Activated naive CD4-positive, alpha-beta T cell treated with anti-CD3 and anti-CD28 coated beads, Interleukin-2, amount 50 U/mL, for 72 hours (primary cell): Measurements from ENCODE around the gene ESRP2. TPM values are rescaled to one million over a fixed set of nuclear protein-coding genes. Genes with fewer than 3 reads are reported as not detected.
A peak's percentile ranks its signal among the peaks of the same experiment; 100 is the strongest.

Experiments used
- ATAC-seq, 2 donors: fragments of 150-1000 bp; cut with Tn5 transposase; 2 replicates each; pipeline ENCODE4 v1.10.0; 2021; ENCODE audit warnings: mild to moderate bottlenecking in 2 of 2, moderate library complexity in 2 of 2
- DNase-seq, 2 donors: peaks; one replicate each; pipeline ENCODE4 v3.0.0; 2021 to 2022; ENCODE audit warnings: low spot score in 2 of 2
- H3K27ac Mint-ChIP-seq, 2 donors: one replicate each; pipeline ENCODE4 v1.8.0; 2022; ENCODE audit warnings: mild to moderate bottlenecking in 2 of 2, mixed read lengths in 2 of 2
- H3K36me3 Mint-ChIP-seq, 2 donors: one replicate each; pipeline ENCODE4 v1.8.0; 2022; ENCODE audit warnings: mixed read lengths in 2 of 2
- H3K9me3 Mint-ChIP-seq, 2 donors: one replicate each; pipeline ENCODE4 v1.8.0; 2022; ENCODE audit warnings: mixed read lengths in 2 of 2
- total RNA-seq, 2 donors: library from RNA; stranded (reverse); gene quantifications; one replicate each; pipeline ENCODE4 v1.2.3, GENCODE V29; 2022

Gene ESRP2
- total RNA-seq, 2 donors from 2014 or later: 0.43 to 0.48 TPM

DNA sequence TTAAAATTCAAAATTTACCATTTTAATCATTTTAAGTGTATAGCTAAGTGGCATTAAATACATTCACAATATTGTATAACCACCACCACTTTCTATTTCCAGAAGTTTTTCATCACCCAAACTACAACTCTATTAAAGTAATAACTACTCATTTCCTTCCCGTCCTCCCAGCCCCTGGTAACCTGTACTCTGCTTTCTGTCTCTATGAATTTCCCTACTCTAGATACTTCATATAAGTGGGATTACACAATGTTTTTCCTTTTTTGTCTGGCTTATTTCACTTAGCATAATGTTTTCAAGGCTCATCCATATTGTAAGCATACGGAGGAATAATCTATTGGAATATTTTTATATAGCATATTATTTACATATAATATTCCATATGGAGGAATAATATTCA is 29.7 kb downstream of the ESRP2 start:
- Mint-ChIP-seq H3K27ac (no peak overlapping the region), H3K36me3 (peaks cover 0 to 19% of the 10 kb centered on the region in 2 donors), H3K9me3 (no peaks in the 10 kb centered on the region)
- ATAC-seq (no peak), DNase-seq (no peak)

DNA sequence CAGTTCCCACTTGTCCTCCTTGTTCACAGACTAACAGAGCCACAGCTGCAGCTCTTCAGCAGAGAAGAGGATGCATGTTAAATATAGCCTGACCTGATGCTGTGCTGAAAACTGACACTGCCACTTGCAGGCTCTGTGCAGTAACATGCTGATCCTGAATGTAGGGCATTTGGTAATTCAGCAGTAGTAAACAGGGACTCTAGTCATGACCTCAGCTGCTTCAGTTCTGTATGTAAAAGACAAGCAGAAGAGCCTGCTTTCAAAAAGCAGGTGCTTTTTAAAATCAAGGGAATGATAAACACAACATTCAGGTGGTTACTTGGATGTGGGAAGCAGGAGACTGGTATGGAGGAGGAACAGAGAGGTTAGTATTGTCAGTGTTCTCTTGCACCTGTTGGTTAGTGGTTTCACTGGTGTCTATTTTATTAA is 33.8 kb downstream of the ESRP2 start:
- Mint-ChIP-seq H3K9me3 (no peaks in the 10 kb centered on the region), H3K27ac (peak overlapping the region in 1 of 2 donors; percentile 25), H3K36me3 (peaks cover 0 to 5% of the 10 kb centered on the region in 2 donors)
- no peak for DNase-seq
- ATAC-seq: no peak

DNA sequence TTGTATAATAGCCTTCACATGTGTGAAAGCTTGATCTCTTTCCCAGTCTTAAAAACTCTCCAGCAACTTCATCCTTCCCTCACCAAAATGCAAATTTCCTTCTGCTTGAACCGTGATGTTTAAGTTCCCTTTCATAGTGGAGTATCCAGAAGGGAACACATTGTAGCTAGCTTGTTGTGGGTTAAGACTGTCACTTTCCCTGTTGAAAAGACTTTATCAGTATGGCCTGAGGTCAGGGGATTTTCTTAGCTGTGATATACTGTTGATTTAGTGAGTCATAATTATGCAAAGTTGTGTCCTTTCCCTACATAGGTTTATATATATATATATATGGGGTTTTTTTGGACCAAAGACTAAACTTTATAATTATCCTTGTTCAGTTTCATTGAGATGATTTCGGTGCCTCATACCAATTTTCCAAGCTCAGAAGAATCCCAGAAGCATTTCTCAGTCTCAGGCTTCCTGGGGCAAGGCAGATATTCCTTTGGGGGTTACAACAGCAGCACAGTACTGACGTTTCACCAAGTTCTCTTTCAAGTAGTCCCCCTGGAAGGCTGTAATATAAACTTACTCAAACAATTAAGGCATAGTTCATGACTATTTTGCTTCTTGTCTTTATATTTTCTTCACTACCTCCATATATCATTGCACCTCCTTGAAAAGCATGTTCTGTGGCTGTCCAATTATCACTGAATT is 35.7 kb downstream of the ESRP2 start:
- Mint-ChIP-seq H3K36me3 (peaks cover 0 to 5% of the 10 kb centered on the region in 2 donors), H3K27ac (peak overlapping the region; percentile 67 to 86), H3K9me3 (no peaks in the 10 kb centered on the region)
- ATAC-seq (peak; percentile 57 to 66), DNase-seq (no peak)

DNA sequence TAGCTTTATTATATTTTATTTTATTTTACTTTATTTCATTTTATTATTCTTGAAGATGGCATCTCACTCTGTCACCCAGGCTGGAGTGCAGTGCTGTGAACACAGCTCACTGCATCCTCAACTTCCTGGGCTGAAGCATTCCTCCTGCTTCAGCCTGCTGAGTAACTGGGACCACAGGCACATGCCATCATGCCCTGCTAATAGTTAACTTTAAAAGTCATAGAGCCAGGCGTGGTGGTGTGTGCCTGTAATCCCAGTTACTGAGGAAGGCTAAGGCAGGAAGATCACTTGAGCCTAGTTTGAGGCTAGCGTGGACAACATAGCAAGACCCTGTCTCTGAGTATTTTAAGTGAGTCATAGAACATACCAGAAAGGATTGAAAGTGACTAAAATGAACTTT is 38.7 kb downstream of the ESRP2 start:
- no peak overlapping the region for H3K27ac Mint-ChIP-seq
- no peak for DNase-seq
- ATAC-seq: no peak
- H3K9me3 Mint-ChIP-seq: no peaks in the 10 kb centered on the region
- H3K36me3 Mint-ChIP-seq: peaks cover 0 to 10% of the 10 kb centered on the region in 2 donors

DNA sequence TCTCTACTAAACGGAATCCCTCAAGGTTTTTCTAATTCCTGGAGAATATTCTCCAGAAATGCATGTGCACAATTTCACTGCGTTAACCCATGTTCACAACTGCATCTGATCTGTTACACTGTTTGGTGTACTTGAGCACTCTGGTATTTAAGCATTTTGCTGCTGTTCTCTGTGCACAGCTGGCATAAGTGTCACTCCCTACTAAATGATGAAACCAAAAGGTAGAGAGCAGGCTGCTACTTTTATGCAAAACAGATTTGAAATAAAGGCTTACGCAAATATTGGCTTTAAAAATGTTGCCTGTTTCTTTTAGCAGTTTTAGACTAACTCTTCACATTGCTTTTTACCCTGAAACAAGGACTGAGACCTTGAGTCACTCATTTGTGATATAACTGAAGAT is 41.7 kb downstream of the ESRP2 start:
- Mint-ChIP-seq H3K9me3 (no peaks in the 10 kb centered on the region), H3K27ac (peak overlapping the region; percentile 27 to 44), H3K36me3 (peaks cover 7 to 11% of the 10 kb centered on the region in 2 donors)
- ATAC-seq (no peak), DNase-seq (no peak)

DNA sequence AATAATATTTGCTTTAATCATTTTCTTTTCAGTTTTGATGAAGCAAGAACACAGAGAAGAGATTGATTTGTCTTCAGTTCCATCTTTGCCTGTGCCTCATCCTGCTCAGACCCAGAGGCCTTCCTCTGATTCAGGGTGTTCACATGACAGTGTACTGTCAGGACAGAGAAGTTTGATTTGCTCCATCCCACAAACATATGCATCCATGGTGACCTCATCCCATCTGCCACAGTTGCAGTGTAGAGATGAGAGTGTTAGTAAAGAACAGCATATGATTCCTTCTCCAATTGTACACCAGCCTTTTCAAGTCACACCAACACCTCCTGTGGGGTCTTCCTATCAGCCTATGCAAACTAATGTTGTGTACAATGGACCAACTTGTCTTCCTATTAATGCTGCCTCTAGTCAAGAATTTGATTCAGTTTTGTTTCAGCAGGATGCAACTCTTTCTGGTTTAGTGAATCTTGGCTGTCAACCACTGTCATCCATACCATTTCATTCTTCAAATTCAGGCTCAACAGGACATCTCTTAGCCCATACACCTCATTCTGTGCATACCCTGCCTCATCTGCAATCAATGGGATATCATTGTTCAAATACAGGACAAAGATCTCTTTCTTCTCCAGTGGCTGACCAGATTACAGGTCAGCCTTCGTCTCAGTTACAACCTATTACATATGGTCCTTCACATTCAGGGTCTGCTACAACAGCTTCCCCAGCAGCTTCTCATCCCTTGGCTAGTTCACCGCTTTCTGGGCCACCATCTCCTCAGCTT is 45.0 kb downstream of the ESRP2 start:
- Mint-ChIP-seq H3K36me3 (peaks cover 7 to 11% of the 10 kb centered on the region in 2 donors), H3K27ac (peak overlapping the region in 1 of 2 donors; percentile 53), H3K9me3 (no peaks in the 10 kb centered on the region)
- ATAC-seq (no peak), DNase-seq (no peak)

DNA sequence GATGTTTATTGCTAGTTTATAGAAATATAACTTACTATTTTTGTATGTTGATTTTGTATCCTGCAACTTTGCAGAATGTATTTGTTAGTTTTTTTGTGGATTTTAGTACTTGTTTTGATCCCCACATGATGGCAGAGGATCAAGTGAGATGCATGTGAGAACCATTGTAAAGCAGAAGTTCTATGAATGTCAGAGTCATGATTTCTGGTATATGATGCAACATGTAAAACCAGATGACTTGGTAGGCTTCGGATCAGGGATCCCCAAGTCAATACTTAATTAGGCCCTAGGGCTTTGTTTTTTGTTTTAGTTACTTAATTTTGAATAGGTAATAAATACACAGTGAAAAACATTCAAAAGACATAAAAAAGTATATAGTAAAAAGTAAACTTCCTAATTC is 45.8 kb downstream of the ESRP2 start:
- peaks cover 7 to 11% of the 10 kb centered on the region in 2 donors for H3K36me3 Mint-ChIP-seq
- no peaks in the 10 kb centered on the region for H3K9me3 Mint-ChIP-seq
- H3K27ac Mint-ChIP-seq: no peak overlapping the region
- DNase-seq (no peak), ATAC-seq (no peak)

DNA sequence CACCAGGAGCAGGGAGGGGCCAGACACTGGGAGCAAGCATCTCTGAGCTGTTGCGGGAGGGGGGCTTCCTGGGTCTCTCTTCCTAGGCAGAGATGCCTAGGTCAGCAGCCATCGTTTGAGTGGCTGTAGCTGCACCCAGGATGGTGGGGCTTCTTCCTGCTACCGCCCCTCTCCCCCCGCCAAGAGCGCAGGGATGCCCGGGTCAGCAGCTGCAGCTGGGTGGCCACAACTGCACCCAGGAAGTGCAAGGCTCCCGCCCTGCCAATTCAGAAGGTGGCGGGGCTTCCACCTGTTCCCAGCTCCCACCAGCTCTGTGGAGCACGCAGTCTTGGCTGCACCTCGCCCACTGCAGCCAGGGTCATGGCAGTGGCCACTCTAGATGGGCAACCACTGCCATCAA is 47.8 kb downstream of the ESRP2 start:
- ATAC-seq (no peak), DNase-seq (no peak)
- no peak overlapping the region for H3K27ac Mint-ChIP-seq
- H3K36me3 Mint-ChIP-seq: peaks cover 11 to 12% of the 10 kb centered on the region in 2 donors
- no peaks in the 10 kb centered on the region for H3K9me3 Mint-ChIP-seq

DNA sequence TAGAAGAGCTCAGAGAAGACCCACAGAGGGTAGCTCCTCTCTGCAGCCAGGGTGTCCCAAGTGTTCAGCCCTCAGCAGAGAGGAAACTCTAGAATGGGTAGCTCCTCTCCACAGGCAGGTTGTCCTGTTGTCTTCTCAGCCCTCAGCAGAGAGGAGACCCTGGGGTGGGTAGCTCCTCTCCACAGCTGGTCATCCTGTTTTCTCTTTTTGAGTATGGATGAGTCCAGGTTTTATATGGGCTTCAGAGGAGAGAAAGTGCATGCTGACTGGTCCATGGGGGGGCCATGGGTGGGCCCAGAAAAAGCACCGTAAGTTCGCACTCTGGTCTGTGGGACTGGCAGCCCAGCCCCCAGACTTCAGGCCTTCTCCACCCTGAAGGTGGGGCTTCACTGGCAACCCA is 48.4 kb downstream of the ESRP2 start:
- Mint-ChIP-seq H3K36me3 (peaks cover 11 to 12% of the 10 kb centered on the region in 2 donors), H3K9me3 (no peaks in the 10 kb centered on the region), H3K27ac (no peak overlapping the region)
- DNase-seq (no peak), ATAC-seq (no peak)

DNA sequence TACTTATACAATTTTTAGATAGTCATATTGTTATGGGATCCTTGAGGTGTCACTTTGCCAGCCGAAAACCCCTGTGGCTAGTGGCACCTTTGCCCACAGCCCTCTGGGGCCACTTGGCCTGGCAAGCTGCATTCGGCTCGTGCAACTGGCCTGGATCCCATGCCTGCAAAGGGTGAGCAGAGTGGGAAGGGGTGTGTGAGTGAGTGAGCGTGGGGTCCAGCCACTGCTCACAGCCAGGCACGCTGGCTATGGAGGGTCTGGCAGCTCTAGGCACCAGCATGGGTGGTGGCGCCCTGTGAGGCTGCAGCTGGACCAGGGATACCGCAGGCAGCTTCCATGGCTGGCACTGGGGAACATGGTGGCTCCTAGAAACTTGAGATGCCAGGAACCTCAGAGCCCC is 49.0 kb downstream of the ESRP2 start:
- DNase-seq (no peak), ATAC-seq (no peak)
- Mint-ChIP-seq H3K36me3 (peaks cover 11 to 12% of the 10 kb centered on the region in 2 donors), H3K27ac (no peak overlapping the region), H3K9me3 (no peaks in the 10 kb centered on the region)

DNA sequence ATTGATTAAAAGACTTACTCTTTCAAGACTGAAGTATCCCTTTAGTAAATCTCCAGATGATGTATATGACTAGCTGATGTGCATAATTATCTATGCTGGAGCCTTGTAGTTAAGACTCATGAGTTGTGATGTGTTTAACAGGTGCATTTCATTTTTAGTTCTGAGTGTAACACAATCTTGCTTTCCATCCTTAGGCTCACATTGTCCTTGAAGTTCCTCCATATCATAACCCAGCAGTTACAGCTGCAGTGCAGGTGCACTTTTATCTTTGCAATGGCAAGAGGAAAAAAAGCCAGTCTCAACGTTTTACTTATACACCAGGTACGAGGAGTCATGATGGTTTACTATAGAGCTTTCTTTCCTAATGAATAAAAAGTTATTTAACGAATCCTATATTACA is 52.9 kb downstream of the ESRP2 start:
- DNase-seq (no peak), ATAC-seq (no peak)
- H3K9me3 Mint-ChIP-seq: no peaks in the 10 kb centered on the region
- peaks cover 11 to 25% of the 10 kb centered on the region in 2 donors for H3K36me3 Mint-ChIP-seq
- H3K27ac Mint-ChIP-seq: peak overlapping the region in 1 of 2 donors; percentile 47

DNA sequence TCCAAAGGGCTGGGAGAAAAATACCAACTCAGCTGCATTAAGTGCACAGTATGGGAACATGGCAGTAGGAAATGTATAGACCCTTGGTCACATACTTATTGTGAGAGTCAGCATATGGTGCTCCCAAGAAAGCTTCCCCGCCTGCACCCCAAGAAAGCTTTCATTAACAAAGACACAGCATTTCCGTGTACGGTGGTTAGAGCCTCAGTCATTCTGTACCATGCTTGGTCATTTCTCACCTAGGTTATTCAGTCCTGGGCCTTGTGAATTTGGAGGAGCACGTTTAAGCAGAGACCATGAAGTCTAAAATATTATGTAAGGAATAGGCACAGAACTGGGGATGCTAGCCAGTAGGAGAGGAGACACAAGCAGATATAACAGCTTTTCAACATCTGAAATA is 56.1 kb downstream of the ESRP2 start:
- peaks cover 11 to 25% of the 10 kb centered on the region in 2 donors for H3K36me3 Mint-ChIP-seq
- H3K27ac Mint-ChIP-seq: peak overlapping the region; percentile 8 to 78
- H3K9me3 Mint-ChIP-seq: no peaks in the 10 kb centered on the region
- DNase-seq (no peak), ATAC-seq (peak; percentile 39 to 61)

DNA sequence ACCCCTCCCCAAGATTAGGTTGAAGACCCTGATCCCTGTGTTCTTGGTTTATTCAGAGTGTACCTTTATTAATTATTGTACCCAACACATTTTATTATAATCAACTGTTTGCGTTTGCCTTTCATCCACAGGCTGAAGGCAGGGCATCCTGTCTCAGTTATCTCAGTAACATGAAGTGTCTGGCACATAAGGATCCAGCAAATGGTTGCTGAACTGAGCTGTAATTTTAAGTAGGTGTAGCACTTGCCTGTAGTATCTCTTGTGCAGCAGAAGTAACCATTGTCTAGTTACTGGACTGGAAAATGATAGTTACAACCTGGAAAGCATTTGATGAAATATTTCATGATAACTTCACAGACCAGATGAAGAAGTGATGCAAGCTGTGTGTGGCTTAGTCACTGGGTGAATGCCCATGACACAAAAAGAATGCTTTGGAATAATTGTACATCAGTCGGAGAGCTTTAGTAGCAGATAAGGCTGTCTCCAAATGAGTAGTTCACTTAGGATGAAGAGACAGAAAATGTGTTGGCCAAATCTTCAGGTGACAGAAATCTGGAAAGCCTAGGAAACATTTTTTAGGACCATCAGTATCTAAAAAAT is 56.6 kb downstream of the ESRP2 start:
- DNase-seq (no peak), ATAC-seq (no peak)
- H3K36me3 Mint-ChIP-seq: peaks cover 11 to 23% of the 10 kb centered on the region in 2 donors
- peak overlapping the region; percentile 8 to 70 for H3K27ac Mint-ChIP-seq
- H3K9me3 Mint-ChIP-seq: no peaks in the 10 kb centered on the region

Other genes with a start within 250 kb of the ESRP2 start
- 1 to 10 TPM; 2.5 to 6.3 TPM for gene DPEP2, start 236.6 kb downstream of the ESRP2 start, total RNA-seq
- not detected for gene DPEP2NB, start 220.2 kb downstream of the ESRP2 start, total RNA-seq
- 10 to 100 TPM in 1 of 2 donors, 1 to 10 TPM in 1; 7.7 to 15.6 TPM for gene DDX28, start 212.9 kb downstream of the ESRP2 start, total RNA-seq
- gene DUS2, start 212.8 kb downstream of the ESRP2 start, total RNA-seq: 10 to 100 TPM; 21.2 to 35.5 TPM
- gene NFATC3, start 150.8 kb downstream of the ESRP2 start, total RNA-seq: 10 to 100 TPM; 64.2 to 90.1 TPM
- gene PLA2G15, start 9.2 kb upstream of the ESRP2 start, total RNA-seq: 1 to 10 TPM; 9.7 to 9.8 TPM
- gene SLC7A6, start 28.4 kb upstream of the ESRP2 start, total RNA-seq: 10 to 100 TPM; 69.0 to 97.7 TPM
- 10 to 100 TPM; 21.4 to 29.6 TPM for gene SLC7A6OS, start 74.8 kb upstream of the ESRP2 start, total RNA-seq
- 10 to 100 TPM; 33.7 to 80.2 TPM for gene PRMT7, start 74.9 kb upstream of the ESRP2 start, total RNA-seq
- gene SMPD3, start 212.4 kb upstream of the ESRP2 start, total RNA-seq: 1 to 10 TPM in 1 of 2 donors, under 1 TPM in 1; 0.12 to 1.0 TPM